IMR-90 (cell line): ENCODE results near the gene MAP3K3. TPM values are rescaled to one million over a fixed set of nuclear protein-coding genes. Genes with fewer than 3 reads are reported as not detected.

ENCODE experiments used
- ATAC-seq: fragments of 200-7000 bp; cut with Tn5 transposase; 2 replicates; pipeline ENCODE4 v1.9.1; 2020; ENCODE audit warnings: low read depth, mild to moderate bottlenecking, moderate library complexity
- BruUV-seq: library from RNA; stranded (reverse); fragments of 400-500 nt; replicated peaks from 2 replicates; lab custom pipeline; 2021; lab: Mats Ljungman, UMichigan
- CTCF ChIA-PET: fragments of 300-600 bp; formaldehyde crosslinking; extraction: SDS; loops from one replicate; lab custom pipeline; 2021; ENCODE audit warnings: antibody characterized with exemption; lab: Yijun Ruan, JAX
- POLR2A ChIA-PET: fragments of 300-600 bp; sonication (Branson Sonifier 250); formaldehyde crosslinking; loops from one replicate; lab custom pipeline; 2022; ENCODE audit warnings: antibody characterized with exemption; ENCODE audit not compliant: unreplicated experiment; lab: Charles Lee
- DNase-seq: peaks from one replicate; pipeline ENCODE4 v3.0.0; 2013
- H2AFZ ChIP-seq: replicated peaks from 2 replicates; pipeline ENCODE3; 2013; ENCODE audit warnings: low read length, mild to moderate bottlenecking; ENCODE audit not compliant: poor library complexity
- H2AK5ac ChIP-seq: 2 replicates; pipeline ENCODE4 v1.6.1; 2013; ENCODE audit warnings: low read depth, low read length, inconsistent platforms
- H2AK9ac ChIP-seq: replicated peaks from 2 replicates; pipeline ENCODE3; 2013; ENCODE audit warnings: mild to moderate bottlenecking, low read depth, low read length, moderate library complexity; ENCODE audit not compliant: poor library complexity
- H2BK120ac ChIP-seq: 2 replicates; pipeline ENCODE4 v1.6.1; 2013; ENCODE audit warnings: low read depth, low read length, inconsistent platforms
- H2BK15ac ChIP-seq: 3 replicates; pipeline ENCODE4 v1.6.1; 2013; ENCODE audit warnings: low read depth, low read length, inconsistent platforms
- H2BK20ac ChIP-seq: 2 replicates; pipeline ENCODE4 v1.6.1; 2013; ENCODE audit warnings: low read depth, mild to moderate bottlenecking, inconsistent platforms, low read length, moderate library complexity
- H2BK5ac ChIP-seq: 2 replicates; pipeline ENCODE4 v1.6.1; 2013; ENCODE audit warnings: mild to moderate bottlenecking, low read depth, low read length, inconsistent platforms; ENCODE audit not compliant: poor library complexity, severe bottlenecking
- H3K14ac ChIP-seq: replicated peaks from 2 replicates; pipeline ENCODE4 v1.6.1; 2013; ENCODE audit warnings: low read depth, low read length, inconsistent platforms
- H3K18ac ChIP-seq: 2 replicates; pipeline ENCODE4 v1.6.1; 2013; ENCODE audit warnings: low read depth, low read length, control low read depth
- H3K23ac ChIP-seq: 2 replicates; pipeline ENCODE4 v1.6.1; 2013; ENCODE audit warnings: low read depth, low read length, inconsistent platforms
- H3K27ac ChIP-seq: 2 replicates; pipeline ENCODE4 v1.5.1; 2013; ENCODE audit warnings: mild to moderate bottlenecking, control low read depth, low read length; ENCODE audit not compliant: insufficient read depth
- H3K27me3 ChIP-seq: 2 replicates; pipeline ENCODE4 v1.6.1; 2013; ENCODE audit warnings: low read length; ENCODE audit not compliant: control insufficient read depth, insufficient read depth
- H3K36me3 ChIP-seq: 2 replicates; pipeline ENCODE4 v1.6.1; 2013; ENCODE audit warnings: low read length, mixed read lengths; ENCODE audit not compliant: control insufficient read depth, insufficient read depth
- H3K4ac ChIP-seq: 2 replicates; pipeline ENCODE4 v1.6.1; 2013; ENCODE audit warnings: low read depth, low read length, inconsistent platforms
- H3K4me1 ChIP-seq: 2 replicates; pipeline ENCODE4 v1.6.1; 2013; ENCODE audit warnings: low read length, mixed read lengths; ENCODE audit not compliant: control insufficient read depth, insufficient read depth
- H3K4me2 ChIP-seq: 2 replicates; pipeline ENCODE4 v1.6.1; 2013; ENCODE audit warnings: low read depth, mild to moderate bottlenecking, control low read depth, low read length, moderate library complexity
- H3K4me3 ChIP-seq: 2 replicates; pipeline ENCODE4 v1.5.1; 2013; ENCODE audit warnings: low read depth, mild to moderate bottlenecking, control low read depth, low read length, moderate library complexity; ENCODE audit not compliant: insufficient read depth
- H3K56ac ChIP-seq: 2 replicates; pipeline ENCODE4 v1.6.1; 2013; ENCODE audit warnings: low read length, inconsistent platforms; ENCODE audit not compliant: insufficient read depth; ENCODE audit errors: extremely low read depth
- H3K79me1 ChIP-seq, 2 experiments: 2 replicates each; pipeline ENCODE4 v1.6.1; 2013; ENCODE audit warnings: low read length in 2 of 2, inconsistent platforms in 1 of 2, low read depth in 1 of 2
- H3K9ac ChIP-seq: 2 replicates; pipeline ENCODE4 v1.6.1; 2013; ENCODE audit warnings: low read depth, low read length, control low read depth
- H3K9me1 ChIP-seq: 2 replicates; pipeline ENCODE4 v1.6.1; 2013; ENCODE audit warnings: low read length, inconsistent platforms; ENCODE audit not compliant: insufficient read depth
- H3K9me3 ChIP-seq: 2 replicates; pipeline ENCODE4 v1.6.1; 2013; ENCODE audit warnings: low read length; ENCODE audit not compliant: control insufficient read depth, insufficient read depth
- H4K20me1 ChIP-seq: 2 replicates; pipeline ENCODE4 v1.6.1; 2013; ENCODE audit warnings: low read length, inconsistent platforms; ENCODE audit not compliant: insufficient read depth
- H4K5ac ChIP-seq: 2 replicates; pipeline ENCODE4 v1.6.1; 2013; ENCODE audit warnings: mild to moderate bottlenecking, low read depth, low read length, control low read depth
- H4K8ac ChIP-seq, 2 experiments: 2 replicates each; pipeline ENCODE4 v1.6.1; 2013; ENCODE audit warnings: low read depth in 2 of 2, low read length in 2 of 2, control low read depth in 1 of 2, inconsistent platforms in 1 of 2
- H4K91ac ChIP-seq: 2 replicates; pipeline ENCODE4 v1.6.1; 2013; ENCODE audit warnings: low read depth, low read length, inconsistent platforms; ENCODE audit not compliant: insufficient read depth
- BHLHE40 ChIP-seq: fragments of 150-350 bp; IDR thresholded peaks from 2 replicates; pipeline ENCODE4 v1.6.1; 2016; ENCODE audit warnings: mild to moderate bottlenecking, low read depth, low read length
- CEBPB ChIP-seq: IDR thresholded peaks from 2 replicates; pipeline ENCODE4 v1.6.1; 2012; ENCODE audit warnings: low read depth, low read length, improper control_type of control experiment
- CHD1 ChIP-seq: IDR thresholded peaks from 2 replicates; pipeline ENCODE4 v1.6.1; 2012; ENCODE audit warnings: low read depth, low read length, improper control_type of control experiment
- CTCF ChIP-seq: conservative IDR thresholded peaks from 2 replicates; pipeline ENCODE4 v1.5.1; 2012; ENCODE audit warnings: mild to moderate bottlenecking, low read depth, low read length, improper control_type of control experiment
- ELK1 ChIP-seq: fragments of 150-350 bp; IDR thresholded peaks from 2 replicates; pipeline ENCODE4 v1.6.1; 2016; ENCODE audit warnings: low read depth, mild to moderate bottlenecking, low read length, moderate library complexity, borderline replicate concordance
- FOS ChIP-seq: fragments of 150-350 bp; IDR thresholded peaks from 2 replicates; pipeline ENCODE4 v1.6.1; 2016; ENCODE audit warnings: low read depth, low read length
- MAFK ChIP-seq: IDR thresholded peaks from 2 replicates; pipeline ENCODE4 v1.6.1; 2012; ENCODE audit warnings: low read depth, low read length, improper control_type of control experiment
- MAZ ChIP-seq: IDR thresholded peaks from 2 replicates; pipeline ENCODE4 v1.6.1; 2012; ENCODE audit warnings: low read depth, mild to moderate bottlenecking, low read length, improper control_type of control experiment, moderate library complexity, borderline replicate concordance
- MXI1 ChIP-seq: IDR thresholded peaks from 2 replicates; pipeline ENCODE4 v1.6.1; 2012; ENCODE audit warnings: low read depth, mild to moderate bottlenecking, low read length, moderate library complexity, borderline replicate concordance
- NFE2L2 ChIP-seq: fragments of 150-350 bp; IDR thresholded peaks from 2 replicates; pipeline ENCODE4 v1.6.1; 2016; ENCODE audit warnings: low read depth, mild to moderate bottlenecking, low read length
- POLR2A ChIP-seq: IDR thresholded peaks from 2 replicates; pipeline ENCODE4 v1.6.1; 2012; ENCODE audit warnings: mild to moderate bottlenecking, low read depth, low read length
- RAD21 ChIP-seq: IDR thresholded peaks from 2 replicates; pipeline ENCODE4 v1.6.1; 2012; ENCODE audit warnings: low read length, improper control_type of control experiment
- RCOR1 ChIP-seq: IDR thresholded peaks from 2 replicates; pipeline ENCODE4 v1.6.1; 2012; ENCODE audit warnings: mild to moderate bottlenecking, low read length, improper control_type of control experiment; ENCODE audit not compliant: insufficient replicate concordance
- RFX5 ChIP-seq: IDR thresholded peaks from 2 replicates; pipeline ENCODE4 v1.8.0; 2012; ENCODE audit warnings: low read depth, mild to moderate bottlenecking, low read length, moderate library complexity
- SMC3 ChIP-seq: fragments of 150-350 bp; IDR thresholded peaks from 2 replicates; pipeline ENCODE4 v1.6.1; 2016; ENCODE audit warnings: low read depth, mild to moderate bottlenecking, antibody characterized with exemption, low read length, moderate library complexity
- USF2 ChIP-seq: fragments of 150-350 bp; IDR thresholded peaks from 2 replicates; pipeline ENCODE4 v1.6.1; 2017; ENCODE audit warnings: mild to moderate bottlenecking, antibody characterized with exemption, low read length, low read depth
- WGBS, 2 experiments: methylation state at CpG; one replicate each; pipeline versions ENCODE4 v1.1.5 to v1.1.7; 2013; ENCODE audit warnings: missing lambda C conversion rate in 2 of 2; ENCODE audit not compliant: insufficient read length in 1 of 2; ENCODE audit errors: extremely low coverage in 2 of 2; 5-methylcytosine and 5-hydroxymethylcytosine counted together
- dilution Hi-C: fragments of 300-500 bp; cut with HindIII; formaldehyde crosslinking; loops from one replicate; pipeline ENCODE4 v1.14.3; 2018; ENCODE audit warnings: low sequenced_read_pairs; ENCODE audit not compliant: unreplicated experiment
- in situ Hi-C: fragments of 300-500 bp; cut with MboI; formaldehyde crosslinking; loops from 3 replicates; pipeline ENCODE4 v1.14.3; 2019; ENCODE audit warnings: low sequenced_read_pairs, inconsistent platforms, mixed read lengths
- intact Hi-C: fragments of 100-400 bp; cut with micrococcal nuclease; formaldehyde crosslinking; loops from 2 replicates; pipeline ENCODE4 v1.10.0; 2022
- polyA plus RNA-seq, 3 experiments: library from polyadenylated mRNA; depleted of rRNA; stranded (reverse); fragments of >200 nt; gene quantifications; 2 replicates each; pipeline ENCODE4 v1.2.3, GENCODE V29; 2012; ENCODE audit warnings: low replicate concordance in 1 of 3
- total RNA-seq: library from RNA; depleted of rRNA; stranded (reverse); fragments of >200 nt; gene quantifications from 2 replicates; pipeline ENCODE4 v1.2.3, GENCODE V29; 2012

MAP3K3 gene
- total and polyA plus RNA-seq, 2 of the 4 experiments (the other 2 are of a cell fraction), result 19.1 to 25.6 TPM

- no peak overlapping the region for H2AK9ac ChIP-seq
- no peak overlapping the region for H3K27ac ChIP-seq
- H2BK15ac ChIP-seq, result no peak overlapping the region
- no peak overlapping the region for H3K4ac ChIP-seq
- H3K4me3 ChIP-seq, result no peak overlapping the region
- H3K23ac ChIP-seq, result no peak overlapping the region
- H2AK5ac ChIP-seq, result no peak overlapping the region
- H2BK120ac ChIP-seq, result no peak overlapping the region
- intact Hi-C loops (no loop called here), in situ Hi-C loops (no loop called here), dilution Hi-C loops (no loop called here)
- H2BK20ac ChIP-seq, result no peak overlapping the region
- no peak overlapping the region for H4K5ac ChIP-seq
- no peak for DNase-seq
- no peak overlapping the region for H3K14ac ChIP-seq
- no peak overlapping the region for H3K9ac ChIP-seq
- ChIA-PET CTCF (no interaction called here), POLR2A (no interaction called here)
- H3K79me1 ChIP-seq, result peaks cover 59 to 82% of the 10 kb centered on the region in 2 experiments
- no peak overlapping the region for H4K91ac ChIP-seq
- no peaks in the 10 kb centered on the region for H3K27me3 ChIP-seq
- no TSS peak for BruUV-seq
- no peaks in the 10 kb centered on the region for H3K9me3 ChIP-seq
- peaks cover 50% of the 10 kb centered on the region for H4K20me1 ChIP-seq
- no peak for ATAC-seq
- H3K56ac ChIP-seq, result no peak overlapping the region
- H3K4me1 ChIP-seq, result no peaks in the 10 kb centered on the region
- peaks cover 26% of the 10 kb centered on the region for H3K36me3 ChIP-seq
- no peak overlapping the region for H2BK5ac ChIP-seq
- no peak overlapping the region for H3K4me2 ChIP-seq
- peaks cover 13% of the 10 kb centered on the region; the same call in 1 of the 2 replicates for H3K9me1 ChIP-seq
- no peak for TF ChIP-seq MAFK
- TF ChIP-seq MAZ, result no peak
- no peak for TF ChIP-seq FOS
- TF ChIP-seq USF2, result no peak
- TF ChIP-seq ELK1, result no peak
- no peak for TF ChIP-seq CTCF
- TF ChIP-seq MXI1, result no peak
- TF ChIP-seq CEBPB, result no peak
- no peak for TF ChIP-seq RFX5
- TF ChIP-seq CHD1, result no peak
- TF ChIP-seq SMC3, result no peak
- no peak for TF ChIP-seq BHLHE40
- TF ChIP-seq RAD21, result no peak
- no peak for TF ChIP-seq POLR2A
- no peak for TF ChIP-seq RCOR1
- TF ChIP-seq NFE2L2, result no peak
- no peak overlapping the region for H2AFZ ChIP-seq
- H4K8ac ChIP-seq, result no peak overlapping the region
- WGBS, 2 experiments, result 96% methylated on average over 4 of the region's 7 CpGs; no CpG with 5 or more reads in 1 of the 2 experiments
- no peak overlapping the region for H3K18ac ChIP-seq
These were observed 44.0 kb upstream of the MAP3K3 start for GRCh38 chr17:63578027-63578768.
